GM19463 (cell line): ENCODE data around the gene SAMD10.
"Not testable (repeated sequence)": the region's sequence is repeated elsewhere in the genome, so short reads cannot be mapped to it uniquely, and the experiment has no call there.

Experiments
- ATAC-seq: cut with Tn5 transposase; IDR thresholded peaks from one replicate; pipeline ENCODE4 v1.9.1; 2021; ENCODE audit warnings: mild to moderate bottlenecking, moderate library complexity; ENCODE audit not compliant: unreplicated experiment

SAMD10 gene

GRCh38 chr20:64003960-64004725 is 24.7 kb upstream of the SAMD10 start:
- ATAC-seq = no peak

- no peak for ATAC-seq
Observed at GRCh38 chr20:64001607-64002011, 22.2 kb upstream of the SAMD10 start.

- no peak for ATAC-seq
Observed at GRCh38 chr20:64000906-64001305, 21.5 kb upstream of the SAMD10 start.

GRCh38 chr20:63982937-63983336 is 3.5 kb upstream of the SAMD10 start:
- no peak for ATAC-seq

GRCh38 chr20:63980806-63981728 is 1.6 kb upstream of the SAMD10 start, which contains the start of gene PRPF6:
Gene PRPF6, plus strand, starts transcription at chr20:63981132. Its CDS starts 114 bp downstream, at chr20:63981246.
- peak; percentile 48 for ATAC-seq

GRCh38 chr20:63980317-63980805 is 919 bp upstream of the SAMD10 start:
- no peak for ATAC-seq

- ATAC-seq = no peak
Observed at GRCh38 chr20:63979229-63979556, 249 bp downstream of the SAMD10 start.

GRCh38 chr20:63978319-63979228 is 868 bp downstream of the SAMD10 start:
- peak; percentile 39 for ATAC-seq

- no peak for ATAC-seq
Observed at GRCh38 chr20:63977739-63978276, 1.6 kb downstream of the SAMD10 start.

GRCh38 chr20:63976980-63977738 is 2.3 kb downstream of the SAMD10 start:
- ATAC-seq = no peak

- ATAC-seq = not testable (repeated sequence)
Observed at GRCh38 chr20:63976511-63976910, 2.9 kb downstream of the SAMD10 start.

GRCh38 chr20:63974402-63975200 is 4.8 kb downstream of the SAMD10 start:
- ATAC-seq = no peak

GRCh38 chr20:63973636-63974401 is 5.6 kb downstream of the SAMD10 start:
- ATAC-seq = no peak

GRCh38 chr20:63973160-63973479 is 6.3 kb downstream of the SAMD10 start:
- no peak for ATAC-seq

- no peak for ATAC-seq
Observed at GRCh38 chr20:63972312-63973159, 6.9 kb downstream of the SAMD10 start.

- not testable (repeated sequence) for ATAC-seq
Observed at GRCh38 chr20:63971960-63972311, 7.5 kb downstream of the SAMD10 start.

- ATAC-seq = no peak
Observed at GRCh38 chr20:63970714-63971431, 8.6 kb downstream of the SAMD10 start.
